Measurements from ENCODE around the gene PLXNC1. TPM values are rescaled to one million over a fixed set of nuclear protein-coding genes. Genes with fewer than 3 reads are reported as not detected.

PLXNC1 gene
- total RNA-seq, 1 experiment from 2014 or later: 0.30 TPM

DNA sequence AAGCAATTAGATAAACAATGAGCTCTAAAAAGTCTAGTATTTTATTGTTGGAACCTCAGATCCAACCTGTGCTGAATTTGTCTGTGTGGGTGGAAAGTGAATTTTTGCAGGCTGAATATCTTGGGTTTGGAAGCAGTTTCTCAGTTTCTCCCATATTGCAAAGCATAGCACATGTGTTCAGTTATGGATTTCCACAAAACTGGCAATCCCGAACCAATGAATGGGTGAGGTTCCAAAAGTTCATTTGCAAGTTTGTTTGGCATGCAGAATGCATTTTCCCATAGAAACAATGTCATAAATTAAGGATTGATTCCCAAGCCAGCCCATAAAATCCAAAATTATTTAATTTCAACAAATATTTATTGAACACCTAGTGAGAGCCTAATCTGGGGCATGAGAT, 43.4 kb downstream of the PLXNC1 start:
- CTCF ChIA-PET: interaction anchor here (0.5 kb wide), 1 partner anchor 872 kb away, joined by 4 read pairs; no protein-coding TSS in a partner anchor
- BruUV-seq (replicated peaks): no TSS peak
- no peak overlapping the region for H3K27ac ChIP-seq (ENCODE audit: low read depth, low read length, poor library complexity, severe bottlenecking)

DNA sequence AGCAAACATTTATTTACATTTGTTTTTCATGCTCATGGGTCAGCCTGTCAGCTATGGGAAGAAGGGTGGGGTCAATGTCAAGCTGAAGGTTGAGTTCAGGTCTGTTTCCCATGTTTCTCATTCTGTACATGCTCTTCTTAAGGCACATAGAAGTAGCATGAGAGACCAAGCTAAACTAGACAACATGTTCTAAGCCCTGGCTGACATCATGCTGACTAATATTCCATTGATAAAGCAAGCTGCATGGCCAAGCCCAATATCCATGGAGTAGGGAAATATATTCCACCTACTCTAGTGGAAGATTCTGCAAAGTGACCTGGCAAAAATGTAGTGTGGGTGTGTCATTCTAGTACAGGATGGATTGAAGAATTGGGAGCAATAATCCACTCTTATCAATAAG, 44.1 kb downstream of the PLXNC1 start:
- Histone ChIP-seq H3K9me3 (ENCODE audit: low read depth, low read length, poor library complexity, severe bottlenecking) (no peaks in the 10 kb centered on the region), H3K27me3 (replicated peaks; ENCODE audit: insufficient read depth, low read depth, low read length, poor library complexity) (no peaks in the 10 kb centered on the region), H3K27ac (ENCODE audit: low read depth, low read length, poor library complexity, severe bottlenecking) (no peak overlapping the region), H3K36me3 (ENCODE audit: insufficient read depth, low read length, poor library complexity, severe bottlenecking) (no peaks in the 10 kb centered on the region), H3K4me3 (ENCODE audit: low read depth, low read length, poor library complexity, severe bottlenecking) (no peak overlapping the region), H3K4me1 (ENCODE audit: insufficient read depth, low read length, poor library complexity, severe bottlenecking) (no peaks in the 10 kb centered on the region)
- intact Hi-C loops (cut with micrococcal nuclease; ENCODE audit: unreplicated experiment): no loop called here
- ChIA-PET CTCF (interaction anchor here (0.5 kb wide), 1 partner anchor 871 kb away, joined by 4 read pairs; no protein-coding TSS in a partner anchor), POLR2A (ENCODE audit: low non-redundant PET) (no interaction called here)
- no peak for DNase-seq (ENCODE audit: low spot score)
- no TSS peak for BruUV-seq (replicated peaks)
- TF ChIP-seq, protein P1, sequence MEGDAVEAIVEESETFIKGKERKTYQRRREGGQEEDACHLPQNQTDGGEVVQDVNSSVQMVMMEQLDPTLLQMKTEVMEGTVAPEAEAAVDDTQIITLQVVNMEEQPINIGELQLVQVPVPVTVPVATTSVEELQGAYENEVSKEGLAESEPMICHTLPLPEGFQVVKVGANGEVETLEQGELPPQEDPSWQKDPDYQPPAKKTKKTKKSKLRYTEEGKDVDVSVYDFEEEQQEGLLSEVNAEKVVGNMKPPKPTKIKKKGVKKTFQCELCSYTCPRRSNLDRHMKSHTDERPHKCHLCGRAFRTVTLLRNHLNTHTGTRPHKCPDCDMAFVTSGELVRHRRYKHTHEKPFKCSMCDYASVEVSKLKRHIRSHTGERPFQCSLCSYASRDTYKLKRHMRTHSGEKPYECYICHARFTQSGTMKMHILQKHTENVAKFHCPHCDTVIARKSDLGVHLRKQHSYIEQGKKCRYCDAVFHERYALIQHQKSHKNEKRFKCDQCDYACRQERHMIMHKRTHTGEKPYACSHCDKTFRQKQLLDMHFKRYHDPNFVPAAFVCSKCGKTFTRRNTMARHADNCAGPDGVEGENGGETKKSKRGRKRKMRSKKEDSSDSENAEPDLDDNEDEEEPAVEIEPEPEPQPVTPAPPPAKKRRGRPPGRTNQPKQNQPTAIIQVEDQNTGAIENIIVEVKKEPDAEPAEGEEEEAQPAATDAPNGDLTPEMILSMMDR (conservative IDR thresholded peaks at IDR 0.05; ENCODE audit: low read depth, low read length): no peak
- TF ChIP-seq EZH2 (IDR thresholded peaks at IDR 0.05; ENCODE audit: borderline replicate concordance, low read depth, low read length, poor library complexity, severe bottlenecking): no peak

More for the DNA sequence above, 43.4 kb downstream of the PLXNC1 start:
- no peak for DNase-seq (ENCODE audit: low spot score)
- Histone ChIP-seq H3K4me3 (ENCODE audit: low read depth, low read length, poor library complexity, severe bottlenecking) (no peak overlapping the region), H3K36me3 (ENCODE audit: insufficient read depth, low read length, poor library complexity, severe bottlenecking) (no peaks in the 10 kb centered on the region), H3K9me3 (ENCODE audit: low read depth, low read length, poor library complexity, severe bottlenecking) (no peaks in the 10 kb centered on the region), H3K27me3 (replicated peaks; ENCODE audit: insufficient read depth, low read depth, low read length, poor library complexity) (no peaks in the 10 kb centered on the region), H3K4me1 (ENCODE audit: insufficient read depth, low read length, poor library complexity, severe bottlenecking) (no peaks in the 10 kb centered on the region)
- POLR2A ChIA-PET (ENCODE audit: low non-redundant PET): no interaction called here
- intact Hi-C loops (cut with micrococcal nuclease; ENCODE audit: unreplicated experiment): no loop called here
- TF ChIP-seq, protein P1 (conservative IDR thresholded peaks at IDR 0.05; ENCODE audit: low read depth, low read length): no peak
- TF ChIP-seq EZH2 (IDR thresholded peaks at IDR 0.05; ENCODE audit: borderline replicate concordance, low read depth, low read length, poor library complexity, severe bottlenecking): no peak

DNA sequence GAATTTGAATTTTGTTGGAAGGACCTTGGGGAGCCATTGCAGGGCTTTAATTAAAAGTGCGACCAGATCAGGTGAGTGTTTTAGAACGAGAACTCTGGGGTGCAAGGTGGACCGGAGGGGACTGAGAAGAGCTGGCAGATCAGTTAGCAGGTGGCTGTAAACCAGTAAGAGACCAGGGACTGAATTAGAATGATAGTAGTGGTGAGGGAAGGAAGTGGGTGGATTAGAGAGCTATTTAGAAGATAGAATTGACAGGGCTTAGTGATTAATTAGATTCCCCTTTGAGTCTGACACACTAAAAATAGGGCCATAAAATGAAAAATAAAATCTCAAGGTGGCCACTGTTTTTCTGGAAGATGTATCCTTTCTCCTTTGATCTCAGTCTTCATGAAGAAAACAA, 44.8 kb downstream of the PLXNC1 start:
- intact Hi-C loops (cut with micrococcal nuclease; ENCODE audit: unreplicated experiment): no loop called here

More for the DNA sequence above, 44.8 kb downstream of the PLXNC1 start:
- H3K4me1 ChIP-seq (ENCODE audit: insufficient read depth, low read length, poor library complexity, severe bottlenecking): no peaks in the 10 kb centered on the region
- CTCF ChIA-PET: no interaction called here
- H3K36me3 ChIP-seq (ENCODE audit: insufficient read depth, low read length, poor library complexity, severe bottlenecking): no peaks in the 10 kb centered on the region
- BruUV-seq (replicated peaks): no TSS peak
- POLR2A ChIA-PET (ENCODE audit: low non-redundant PET): no interaction called here
- TF ChIP-seq, protein P1 (conservative IDR thresholded peaks at IDR 0.05; ENCODE audit: low read depth, low read length): no peak
- no peak for TF ChIP-seq EZH2 (IDR thresholded peaks at IDR 0.05; ENCODE audit: borderline replicate concordance, low read depth, low read length, poor library complexity, severe bottlenecking)
- H3K9me3 ChIP-seq (ENCODE audit: low read depth, low read length, poor library complexity, severe bottlenecking): no peaks in the 10 kb centered on the region
- no peaks in the 10 kb centered on the region for H3K27me3 ChIP-seq (replicated peaks; ENCODE audit: insufficient read depth, low read depth, low read length, poor library complexity)
- no peak overlapping the region for H3K4me3 ChIP-seq (ENCODE audit: low read depth, low read length, poor library complexity, severe bottlenecking)
- H3K27ac ChIP-seq (ENCODE audit: low read depth, low read length, poor library complexity, severe bottlenecking): no peak overlapping the region
- DNase-seq (ENCODE audit: low spot score): no peak
